ENCODE measurements around the gene BRPF3. TPM values are rescaled to one million over a fixed set of nuclear protein-coding genes. Genes with fewer than 3 reads are reported as not detected.

Gene BRPF3
- polyA plus RNA-seq (ENCODE audit: insufficient read length) = 53.9 TPM
- long read RNA-seq, donor 1, full-length matches to known transcripts = 2 of 8 reads
- long read RNA-seq, donor 1, partial matches to known transcripts = 6 of 8 reads
- long read RNA-seq, donor 1, other reads (novel, unspliced or antisense) = 0 of 8 reads
- long read RNA-seq, donor 2, full-length matches to known transcripts = 2 of 16 reads
- long read RNA-seq, donor 2, partial matches to known transcripts = 14 of 16 reads
- long read RNA-seq, donor 2, other reads (novel, unspliced or antisense) = 0 of 16 reads
- long read RNA-seq, donor 3, full-length matches to known transcripts = 2 of 8 reads
- long read RNA-seq, donor 3, partial matches to known transcripts = 6 of 8 reads
- long read RNA-seq, donor 3, other reads (novel, unspliced or antisense) = 0 of 8 reads
- long read RNA-seq, donor 4 = 0 reads
- long read RNA-seq, donor 5, full-length matches to known transcripts = 1 of 19 reads
- long read RNA-seq, donor 5, partial matches to known transcripts = 18 of 19 reads
- long read RNA-seq, donor 5, other reads (novel, unspliced or antisense) = 0 of 19 reads
- long read RNA-seq, donor 6 = 0 reads
- long read RNA-seq, donor 7, partial matches to known transcripts = 5 of 7 reads
- long read RNA-seq, donor 7, other reads (novel, unspliced or antisense) = 0 of 7 reads
- long read RNA-seq, donor 8, partial matches to known transcripts = 0 of 1 reads
- long read RNA-seq, donor 8, other reads (novel, unspliced or antisense) = 0 of 1 reads

DNA sequence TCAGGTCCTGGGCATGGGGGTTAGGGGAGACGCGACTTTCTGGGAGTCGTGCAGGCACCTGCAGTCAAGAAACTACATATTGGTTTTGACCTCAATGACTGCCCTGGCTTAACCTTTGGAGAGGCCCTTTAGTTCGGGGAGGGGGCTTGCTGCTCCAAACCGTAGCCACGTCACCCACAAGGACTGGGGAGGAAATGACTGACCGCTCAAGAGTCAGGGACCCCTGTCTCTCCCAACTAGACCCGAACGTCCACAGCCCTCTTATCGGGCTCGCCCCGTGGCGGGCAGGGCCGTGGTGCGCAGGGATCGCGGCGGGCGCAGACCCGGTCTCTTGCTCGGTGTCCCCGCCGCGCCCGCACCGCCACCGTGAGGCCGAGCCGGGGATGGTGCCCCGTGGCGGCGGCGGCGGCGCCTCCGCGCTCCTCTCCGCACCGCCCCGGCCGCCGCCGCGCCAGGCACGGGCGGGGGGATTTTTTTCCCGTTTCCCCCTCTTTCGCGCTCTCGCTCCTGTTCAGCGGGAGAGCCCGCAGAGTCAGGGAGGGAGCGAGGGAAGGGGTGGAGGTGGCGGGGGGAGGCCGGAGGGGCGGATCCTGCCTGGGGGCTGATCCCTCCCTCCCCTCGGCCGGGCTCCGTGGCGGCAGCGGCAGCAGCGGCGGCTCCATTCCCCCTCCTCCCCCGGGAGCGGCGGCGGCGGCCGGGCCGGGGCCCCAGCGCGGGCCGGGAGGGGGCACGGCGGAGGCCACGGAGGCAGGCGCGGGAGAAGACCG, at the start of gene BRPF3:
Gene BRPF3 (plus strand): TSS at position 632 of the 767 bp plus-strand sequence. CDS start 3,579 bp downstream, outside the sequence.
- DNase-seq = peak; percentile 73

DNA sequence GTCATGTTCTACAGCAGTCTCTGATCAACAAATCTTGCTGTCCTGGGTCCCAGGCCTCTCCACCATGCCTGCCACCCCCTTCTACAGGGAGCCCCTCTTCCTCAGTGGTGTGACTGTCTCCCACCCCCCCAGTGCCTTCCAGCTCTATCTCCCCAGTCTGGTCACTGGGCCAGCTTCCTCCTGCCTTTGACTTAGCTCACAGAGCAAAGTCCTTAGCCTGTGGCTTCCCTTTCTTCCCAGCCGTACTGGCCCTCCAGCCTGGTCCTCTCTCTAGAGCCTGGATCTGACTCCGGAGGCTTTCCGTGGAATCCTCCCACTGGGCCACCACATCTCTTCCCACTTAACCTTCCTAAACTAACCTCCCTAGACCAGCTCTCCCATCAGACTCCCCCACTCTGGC, 49.2 kb upstream of the BRPF3 start:
- DNase-seq = no peak

DNA sequence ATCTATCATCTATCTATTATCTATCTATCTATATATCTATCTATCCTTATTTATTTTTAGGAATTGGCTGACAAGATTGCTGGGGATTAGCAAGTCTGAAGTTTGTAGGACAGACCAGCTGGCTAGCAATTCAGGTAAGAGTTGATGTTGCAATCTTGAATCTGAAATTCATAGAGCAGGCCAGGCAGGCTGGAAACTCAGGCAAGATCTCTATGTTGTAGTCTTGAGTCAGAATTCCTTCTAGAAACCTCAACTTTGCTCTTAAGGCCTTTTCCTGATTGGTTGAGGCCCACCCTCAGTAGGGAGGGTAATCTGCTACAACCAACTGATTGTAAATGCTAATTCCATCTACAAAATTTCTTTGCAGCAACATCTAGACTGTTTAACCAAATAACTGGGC, 47.1 kb upstream of the BRPF3 start:
- no peak for DNase-seq

DNA sequence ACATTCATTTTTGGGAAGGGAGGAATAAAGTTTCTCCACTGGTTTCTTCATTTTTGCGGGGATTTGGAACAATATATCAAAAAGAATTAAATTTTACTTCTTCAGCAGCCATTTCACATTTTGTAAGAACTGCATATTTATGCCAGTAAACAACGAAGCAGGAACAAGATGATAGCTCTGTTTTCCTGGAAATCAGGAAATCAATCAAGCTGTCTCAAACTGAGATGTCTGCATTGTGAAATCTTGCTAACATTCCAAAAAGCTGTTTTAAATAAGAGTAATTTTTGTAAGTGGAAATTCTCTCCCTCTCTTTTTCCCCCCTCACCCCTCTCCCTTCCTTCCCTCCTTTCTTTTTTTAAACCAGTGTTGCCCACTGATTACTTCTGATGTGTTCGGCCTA, 46.3 kb upstream of the BRPF3 start:
- DNase-seq = no peak

DNA sequence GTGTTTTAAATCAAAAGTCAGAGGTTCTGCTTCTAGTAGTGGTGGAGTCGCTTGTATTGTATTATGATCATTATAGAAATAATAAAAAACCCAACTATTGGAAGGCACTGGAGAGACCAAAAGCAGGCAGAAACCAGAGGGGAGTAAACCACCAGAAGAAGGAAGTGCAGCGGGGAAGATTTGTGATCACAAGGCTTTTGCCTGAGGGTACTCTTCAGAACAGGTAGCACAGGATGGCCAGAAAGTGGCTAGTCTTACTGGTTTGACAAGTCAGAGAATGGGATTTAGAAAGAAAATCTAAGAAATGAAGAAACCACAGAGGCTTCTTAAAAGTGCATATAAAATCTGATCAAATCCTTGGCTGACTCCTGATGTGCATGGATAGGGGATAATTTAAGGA, 42.3 kb upstream of the BRPF3 start:
- no peak for DNase-seq

DNA sequence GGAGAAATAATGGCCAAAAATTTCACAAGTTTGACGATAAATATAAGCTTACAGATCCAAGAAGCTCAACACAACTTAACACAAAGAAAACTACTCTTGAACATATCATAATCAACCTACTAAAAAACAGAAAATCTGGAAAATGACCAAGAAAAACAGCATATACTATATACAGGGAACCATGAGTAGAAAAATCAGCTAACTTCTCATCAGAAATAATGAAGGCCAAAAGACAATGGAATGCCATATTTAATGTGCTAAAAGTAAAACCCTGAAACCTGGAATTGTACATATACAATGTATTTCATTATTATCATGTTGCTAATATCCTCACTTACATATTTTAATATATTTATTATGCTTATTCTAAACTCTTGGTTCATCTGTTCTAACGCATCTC, 40.9 kb upstream of the BRPF3 start:
- no peak for DNase-seq

DNA sequence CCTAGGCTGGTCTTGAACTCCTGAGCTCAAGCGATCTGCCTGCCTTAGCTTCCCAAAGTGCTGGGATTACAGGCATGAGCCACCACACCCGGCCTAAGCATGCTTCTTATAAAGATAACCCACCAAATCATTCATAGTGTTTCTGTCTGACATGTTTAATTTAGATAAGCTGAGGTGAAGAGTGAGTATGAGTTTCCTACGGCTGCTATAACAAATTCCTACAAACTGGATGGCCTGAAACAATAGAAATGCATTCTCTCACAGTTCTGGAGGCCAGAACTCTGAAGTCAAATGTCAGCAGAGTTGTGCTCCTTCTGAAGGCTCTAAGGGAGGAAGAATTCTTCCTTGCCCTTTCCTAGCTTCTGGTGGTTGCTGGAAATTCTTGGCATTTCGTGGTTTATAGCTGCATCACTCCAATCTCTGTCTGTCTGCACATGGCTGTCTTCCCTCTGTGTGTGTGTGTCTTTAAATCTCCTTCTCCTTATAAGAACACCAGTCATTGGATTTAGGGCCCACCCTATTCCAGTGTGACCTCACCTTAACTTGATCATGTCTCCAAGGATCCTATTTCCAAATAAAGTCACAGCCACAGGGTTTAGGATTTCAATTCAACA, 36.3 kb upstream of the BRPF3 start:
- DNase-seq = no peak

DNA sequence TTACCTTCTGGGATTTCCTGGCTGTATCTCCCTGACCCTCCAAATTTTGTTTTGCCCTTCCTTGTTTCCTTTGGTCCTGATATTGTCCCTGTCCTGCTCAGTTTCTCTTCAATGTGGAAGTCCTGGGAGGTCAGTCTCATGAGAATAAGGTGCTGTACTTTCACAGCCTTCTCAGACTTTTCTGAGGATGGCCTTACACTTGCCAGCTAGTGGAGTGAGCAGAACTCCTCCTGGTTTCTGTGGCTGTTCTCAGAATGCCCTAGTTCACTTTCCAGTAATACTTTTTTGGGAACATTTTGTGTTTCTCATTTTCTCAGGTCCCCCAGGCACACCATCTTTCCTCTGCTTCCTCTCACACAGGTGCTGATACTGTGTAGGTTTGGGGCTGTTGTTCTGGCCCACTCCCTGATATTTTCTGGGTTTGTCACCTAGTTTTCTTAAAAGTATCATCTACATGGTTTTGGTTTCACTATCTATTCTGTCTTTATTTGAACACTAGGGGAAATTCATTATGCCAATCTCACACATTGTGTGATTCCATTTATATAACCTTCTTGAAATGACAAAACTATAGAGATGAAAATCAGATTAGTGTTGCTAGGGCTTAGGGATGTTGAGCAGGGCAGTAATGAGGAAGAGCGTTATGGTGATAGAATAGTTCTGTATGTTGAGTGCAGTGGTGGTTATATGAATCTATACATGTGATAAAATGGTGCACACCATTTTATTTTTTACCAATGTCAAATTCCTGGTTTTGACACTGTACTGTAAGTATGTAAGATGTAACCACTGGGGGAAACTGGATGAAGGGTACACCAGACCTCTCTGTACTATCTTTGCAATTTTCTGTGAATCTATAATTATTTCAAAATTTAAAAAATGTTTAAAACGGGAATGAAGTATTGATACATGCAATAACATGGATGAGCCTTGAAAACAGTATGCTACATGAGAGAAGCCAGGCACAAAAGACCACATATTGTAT, 27.2 kb upstream of the BRPF3 start:
- DNase-seq = no peak

DNA sequence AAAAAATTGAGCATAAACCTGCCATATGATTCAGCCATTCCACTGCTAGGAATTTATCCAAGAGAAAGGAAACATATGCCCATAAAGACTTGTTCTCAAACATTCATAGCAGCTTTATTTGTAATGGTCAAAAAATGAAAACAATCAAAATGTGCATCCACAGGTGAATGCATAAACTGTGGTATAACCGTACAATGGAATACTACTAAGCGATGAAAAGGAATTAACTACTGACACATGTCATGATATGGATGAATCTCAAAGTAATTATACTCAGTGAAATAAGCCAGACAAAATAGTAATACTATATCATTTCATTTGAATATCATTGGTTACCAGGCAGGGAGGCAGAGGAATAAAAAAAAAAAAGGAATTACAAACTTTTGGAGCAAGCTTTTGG, 25.8 kb upstream of the BRPF3 start:
- no peak for DNase-seq

DNA sequence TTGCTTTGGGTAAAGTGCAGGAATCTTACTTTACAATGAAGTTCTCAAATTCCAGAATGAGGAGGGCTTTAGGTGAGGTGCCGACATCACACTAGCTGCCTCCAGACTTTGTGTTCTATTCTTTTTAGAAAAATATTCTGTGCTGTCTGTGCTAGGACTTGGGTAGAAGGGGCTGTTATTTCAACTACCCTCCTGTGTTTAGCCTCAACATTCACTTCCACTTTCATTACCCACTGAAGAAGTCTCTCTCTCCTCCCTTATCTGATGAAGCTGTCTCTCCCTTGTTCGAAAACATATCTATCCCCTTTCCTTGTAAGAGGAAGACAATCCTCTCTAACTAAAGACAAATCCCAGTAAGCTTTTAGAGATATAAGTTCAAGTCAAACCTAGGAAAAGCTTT, 25.0 kb upstream of the BRPF3 start:
- DNase-seq = no peak

DNA sequence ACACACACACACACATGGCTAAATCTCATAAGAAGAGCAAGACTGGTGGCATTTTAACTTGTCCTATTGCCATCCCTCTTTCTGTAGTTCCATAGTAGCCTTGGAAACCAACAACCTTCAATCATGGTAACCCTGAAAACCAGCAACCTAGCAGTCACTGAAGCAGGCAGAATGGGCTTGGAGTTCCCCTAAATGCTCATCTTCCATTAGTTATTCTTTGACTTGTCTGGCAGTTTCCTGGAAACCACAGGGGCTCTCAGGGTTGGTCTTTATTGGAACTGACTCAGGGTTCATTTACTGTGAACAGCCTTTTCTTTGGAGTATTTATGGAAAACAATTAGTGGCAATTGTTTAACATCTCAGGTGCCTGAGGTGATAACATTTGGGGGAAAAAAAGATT, 19.4 kb upstream of the BRPF3 start:
- no peak for DNase-seq

DNA sequence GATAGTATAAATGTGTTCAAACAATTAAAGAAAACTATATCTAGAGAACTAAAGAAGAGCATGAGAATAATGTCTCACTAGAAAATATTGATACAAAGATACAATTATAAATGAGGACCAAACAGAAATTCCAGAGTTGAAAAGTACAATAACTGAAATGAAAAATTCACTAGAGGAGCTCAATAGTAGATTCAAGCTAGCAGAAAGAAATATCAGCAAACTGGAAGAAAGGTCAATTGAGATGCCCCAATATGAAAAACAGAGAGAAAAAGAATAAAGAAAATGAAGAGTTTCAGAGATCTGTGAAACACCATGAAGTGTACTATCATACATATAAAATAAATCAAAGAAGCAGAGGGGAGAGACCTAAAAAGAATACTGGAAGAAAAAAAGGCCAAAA, 18.0 kb upstream of the BRPF3 start:
- no peak for DNase-seq

DNA sequence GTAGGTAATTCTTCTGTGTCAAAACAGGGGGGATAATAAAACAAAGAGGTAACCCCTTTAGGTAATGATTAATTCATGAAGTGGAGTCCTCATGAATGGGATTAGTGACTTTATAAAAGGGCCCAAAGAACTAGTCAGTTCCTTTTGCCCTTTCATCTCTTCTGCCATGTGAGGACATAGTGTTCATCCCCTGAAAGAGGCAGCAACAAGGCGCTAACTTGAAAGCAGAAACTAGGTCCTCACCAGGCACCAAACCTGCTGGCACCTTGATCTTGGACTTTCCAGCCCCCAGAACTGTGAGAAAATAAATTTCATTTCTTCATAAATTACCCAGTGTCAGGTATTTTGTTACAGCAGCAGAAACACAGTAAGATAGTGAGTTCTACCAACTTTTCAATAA, 16.4 kb upstream of the BRPF3 start:
- DNase-seq = no peak

DNA sequence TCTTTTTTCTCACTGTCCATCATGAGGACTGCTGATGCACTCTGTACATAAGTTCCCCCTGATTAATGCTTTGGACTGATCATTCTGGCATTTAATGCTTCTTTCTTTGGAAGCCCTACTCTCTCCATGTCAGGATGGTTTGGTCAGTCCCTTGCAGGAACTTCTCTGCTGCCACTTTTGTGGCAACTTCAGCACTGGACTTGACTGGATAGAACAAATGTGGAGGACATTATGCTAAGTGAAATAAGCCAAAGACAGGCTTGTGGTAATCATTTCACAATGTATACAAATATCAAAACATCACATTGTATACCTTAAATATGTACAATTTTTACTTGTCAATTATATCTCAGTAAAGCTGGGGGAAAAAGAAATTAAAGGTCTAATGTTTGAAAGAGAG, 12.2 kb upstream of the BRPF3 start:
- no peak for DNase-seq

DNA sequence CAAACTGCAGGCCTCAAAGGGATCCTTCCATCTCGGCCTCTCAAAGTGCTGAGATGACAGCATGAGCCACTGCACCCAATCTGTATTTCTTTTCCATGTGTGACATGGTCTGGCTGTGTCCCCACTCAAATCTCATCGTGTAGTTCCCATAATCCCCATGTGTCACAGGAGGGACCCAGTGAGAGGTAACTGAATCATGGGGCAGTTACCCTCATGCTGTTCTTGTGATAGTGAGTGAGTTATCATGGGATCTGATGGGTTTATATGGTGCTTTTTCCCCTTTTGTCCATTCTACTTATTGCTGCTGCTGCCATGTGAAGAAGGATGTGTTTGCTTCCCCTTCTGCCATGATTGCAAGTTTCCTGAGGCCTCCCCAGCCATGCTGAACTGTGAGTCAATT, 10.3 kb upstream of the BRPF3 start:
- DNase-seq = no peak

DNA sequence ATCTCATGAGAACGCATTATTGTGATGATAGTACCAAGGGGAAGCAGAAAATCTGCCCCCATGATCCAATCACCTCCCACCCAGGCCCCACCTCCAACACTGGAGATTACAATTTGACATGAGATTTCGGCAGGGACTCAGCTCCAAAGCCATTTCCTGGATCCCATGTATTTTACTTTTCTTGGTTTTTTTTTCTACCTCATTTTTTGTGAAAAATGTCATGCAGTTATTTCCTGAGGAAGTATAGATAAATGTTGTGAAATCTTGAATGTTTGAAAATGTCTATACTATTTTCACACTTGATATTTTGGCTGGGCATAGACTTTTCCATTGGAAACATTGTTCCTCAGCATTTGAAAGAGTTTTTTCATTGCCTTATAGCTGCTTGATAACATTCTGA, 9.1 kb upstream of the BRPF3 start:
- DNase-seq = no peak

DNA sequence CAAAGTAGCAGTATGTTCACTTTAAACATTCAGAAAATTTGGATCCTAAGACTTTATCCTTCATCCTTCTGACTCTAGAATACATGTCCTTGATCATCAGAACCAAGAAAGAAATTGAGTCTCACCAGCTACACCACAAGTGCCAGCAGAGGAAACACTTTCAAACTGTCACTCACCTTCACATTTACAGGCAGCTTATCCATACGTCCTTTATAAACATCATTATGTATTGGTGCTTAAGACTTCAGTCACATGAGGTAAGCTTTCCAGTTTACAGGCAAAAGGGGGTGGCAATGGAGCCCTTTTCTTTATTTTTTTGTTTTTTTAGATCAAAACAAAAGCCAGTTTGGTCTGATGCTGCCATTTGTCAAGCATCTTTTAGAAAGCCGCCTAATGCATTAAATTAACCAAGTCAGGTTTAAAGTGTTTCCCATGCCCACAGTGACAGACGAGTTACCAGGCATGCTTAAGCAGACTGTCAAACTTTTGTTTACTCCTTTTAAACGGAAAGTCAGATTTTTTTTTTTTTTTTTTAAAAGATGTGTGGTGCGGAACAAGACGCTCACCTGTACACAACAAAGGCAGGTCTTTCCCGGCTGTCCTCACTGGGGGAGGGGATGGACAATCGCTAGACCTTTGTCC, 952 bp upstream of the BRPF3 start:
- DNase-seq = no peak

DNA sequence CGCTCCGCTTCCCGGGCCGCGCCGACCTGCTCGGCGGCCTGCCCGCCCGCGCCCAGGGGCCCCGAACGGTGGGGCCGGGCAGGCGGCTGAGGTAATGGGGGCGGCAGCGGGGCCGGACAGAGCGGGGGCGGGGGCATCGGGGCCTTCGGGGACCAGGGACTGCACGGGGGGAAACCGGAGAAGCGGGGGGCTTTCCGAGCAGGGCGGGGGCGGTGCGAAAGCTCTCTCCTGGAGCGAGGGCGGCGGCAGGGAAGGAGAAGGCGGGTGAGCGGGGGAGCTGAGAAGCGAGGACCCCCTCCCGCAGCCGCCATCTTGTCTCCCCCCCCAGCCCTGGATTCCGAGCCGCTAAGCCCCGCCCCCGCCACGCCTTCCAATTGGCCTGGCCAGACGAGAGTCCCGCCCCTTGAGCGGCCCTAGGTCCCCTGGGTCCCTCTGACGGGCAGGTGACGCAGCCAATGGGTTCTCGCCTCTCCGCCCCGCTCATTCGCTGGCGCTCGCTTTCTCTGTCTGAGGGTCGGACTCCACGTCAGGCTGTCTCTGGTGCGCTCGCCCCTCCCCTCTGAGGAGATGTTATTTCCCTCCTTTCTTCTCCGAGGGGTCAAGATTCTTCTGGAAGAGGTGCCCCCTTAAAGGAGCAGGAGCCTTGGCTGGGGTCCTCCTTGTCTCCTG, 470 bp downstream of the BRPF3 start:
- DNase-seq = peak; percentile 98

DNA sequence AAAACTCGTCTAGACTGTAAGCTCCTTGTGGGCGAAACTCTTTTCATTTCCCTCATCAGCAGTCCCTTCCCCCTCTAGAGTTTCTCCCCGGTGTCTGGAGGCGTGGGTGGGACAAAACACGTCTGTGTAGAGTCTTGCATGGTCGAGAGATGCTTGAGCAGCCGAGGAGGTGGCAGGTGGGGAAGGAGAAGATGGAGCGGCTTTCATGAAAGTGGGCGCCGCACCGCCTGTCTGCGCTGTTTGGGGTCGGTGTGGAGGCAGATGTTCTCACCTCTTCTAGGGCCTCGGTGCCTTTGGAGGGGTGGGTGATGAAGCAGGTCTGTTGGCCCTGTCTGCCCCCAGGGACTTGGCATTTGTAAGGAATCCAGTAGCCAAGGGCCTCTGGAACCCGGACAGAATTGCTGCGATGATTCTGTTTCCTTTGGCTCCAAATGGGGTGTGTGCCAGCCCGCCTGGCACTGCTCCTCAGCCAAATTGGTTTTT, 1.2 kb downstream of the BRPF3 start:
- DNase-seq = no peak

DNA sequence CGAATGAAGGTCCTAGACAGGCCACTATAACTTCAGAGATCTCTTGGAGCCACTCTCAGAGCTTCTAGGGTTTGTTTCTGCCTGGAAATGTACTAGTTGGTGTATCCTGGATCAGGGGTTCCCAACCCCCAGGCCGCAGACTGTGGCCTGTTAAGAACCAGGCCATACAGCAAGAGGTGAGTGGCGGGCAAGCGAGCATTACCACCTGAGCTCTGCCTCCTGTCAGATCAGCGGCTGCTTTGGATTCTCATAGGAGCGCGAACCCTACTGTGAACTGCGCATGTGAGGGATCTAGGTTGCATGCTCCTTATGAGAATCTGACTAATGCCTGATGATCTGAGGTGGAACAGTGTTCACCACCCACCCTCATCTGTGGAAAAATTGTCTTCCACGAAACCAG, 2.4 kb downstream of the BRPF3 start:
- no peak for DNase-seq
